ENCODE data around the gene MVB12B.

MVB12B gene

DNA sequence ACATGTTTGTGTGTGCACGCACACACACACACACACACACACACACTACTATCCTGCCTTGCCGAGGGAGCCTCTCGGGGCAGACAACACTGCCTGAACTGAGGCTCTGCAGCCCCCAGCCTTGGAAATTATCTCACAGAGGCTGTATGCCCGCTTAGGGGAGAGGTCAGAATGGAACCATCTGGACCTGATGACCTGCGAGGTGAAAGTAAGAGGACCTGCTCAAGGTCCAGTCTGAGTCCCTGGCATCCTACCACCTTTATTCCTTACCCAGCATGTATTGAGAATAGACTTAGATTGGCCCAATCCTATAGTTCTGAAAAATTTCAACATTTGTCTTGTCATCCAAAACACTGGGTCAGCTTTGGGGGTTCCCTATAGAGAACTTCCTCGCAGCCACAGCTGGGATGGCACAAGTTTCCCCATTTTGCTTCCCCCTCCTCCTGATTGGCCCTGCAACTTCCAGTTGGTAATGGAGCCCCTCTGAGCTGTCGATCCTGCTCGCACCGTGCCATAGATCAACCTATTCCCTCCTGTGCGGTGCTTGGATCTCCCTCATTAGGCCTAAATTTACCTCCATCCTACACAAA lies 10.2 kb downstream of the MVB12B start:
- DNase-seq (ENCODE audit: low spot score): no peak
- TF ChIP-seq, protein P1, sequence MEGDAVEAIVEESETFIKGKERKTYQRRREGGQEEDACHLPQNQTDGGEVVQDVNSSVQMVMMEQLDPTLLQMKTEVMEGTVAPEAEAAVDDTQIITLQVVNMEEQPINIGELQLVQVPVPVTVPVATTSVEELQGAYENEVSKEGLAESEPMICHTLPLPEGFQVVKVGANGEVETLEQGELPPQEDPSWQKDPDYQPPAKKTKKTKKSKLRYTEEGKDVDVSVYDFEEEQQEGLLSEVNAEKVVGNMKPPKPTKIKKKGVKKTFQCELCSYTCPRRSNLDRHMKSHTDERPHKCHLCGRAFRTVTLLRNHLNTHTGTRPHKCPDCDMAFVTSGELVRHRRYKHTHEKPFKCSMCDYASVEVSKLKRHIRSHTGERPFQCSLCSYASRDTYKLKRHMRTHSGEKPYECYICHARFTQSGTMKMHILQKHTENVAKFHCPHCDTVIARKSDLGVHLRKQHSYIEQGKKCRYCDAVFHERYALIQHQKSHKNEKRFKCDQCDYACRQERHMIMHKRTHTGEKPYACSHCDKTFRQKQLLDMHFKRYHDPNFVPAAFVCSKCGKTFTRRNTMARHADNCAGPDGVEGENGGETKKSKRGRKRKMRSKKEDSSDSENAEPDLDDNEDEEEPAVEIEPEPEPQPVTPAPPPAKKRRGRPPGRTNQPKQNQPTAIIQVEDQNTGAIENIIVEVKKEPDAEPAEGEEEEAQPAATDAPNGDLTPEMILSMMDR (IDR thresholded peaks at IDR 0.05): no peak

GRCh38 chr9:126337729-126338372 lies 11.2 kb downstream of the MVB12B start:
- H3K4me3 ChIP-seq: no peak overlapping the region
- H3K27ac ChIP-seq: peak overlapping the region in 1 of 2 donors; percentile 12
- TF ChIP-seq, protein P1 (IDR thresholded peaks at IDR 0.05): no peak
- no peak for DNase-seq (ENCODE audit: low spot score)

More for the DNA sequence above, 10.2 kb downstream of the MVB12B start:
- H3K27ac ChIP-seq: peak overlapping the region in 1 of 2 donors; percentile 69
- no peak overlapping the region for H3K4me3 ChIP-seq

- H3K4me3 ChIP-seq: no peak overlapping the region
- H3K27ac ChIP-seq: peak overlapping the region in 1 of 2 donors; percentile 3
- no peak for DNase-seq (ENCODE audit: low spot score)
- TF ChIP-seq, protein P1 (IDR thresholded peaks at IDR 0.05): no peak
Measured at GRCh38 chr9:126338945-126339344, 12.3 kb downstream of the MVB12B start.

DNA sequence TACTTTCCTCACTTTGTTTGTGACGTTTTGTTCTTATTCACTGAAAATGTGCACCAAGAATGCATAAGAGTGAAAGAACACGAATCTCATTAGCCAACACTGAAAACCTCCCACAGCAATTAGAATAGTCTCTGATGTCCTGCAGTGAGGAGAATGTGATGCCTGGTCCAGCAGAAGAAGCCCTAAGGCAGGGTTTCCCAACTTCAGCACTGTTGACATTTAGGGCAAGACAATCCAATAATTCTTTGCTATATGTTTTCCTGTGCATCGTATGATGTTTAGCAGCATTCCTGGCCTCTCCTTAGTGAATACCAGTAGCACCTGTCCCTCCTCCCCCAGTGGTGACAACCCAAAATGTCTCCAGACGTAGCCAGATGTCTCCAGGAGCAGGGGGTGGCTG lies 14.8 kb downstream of the MVB12B start:
- Histone ChIP-seq H3K4me3 (no peak overlapping the region), H3K27ac (no peak overlapping the region)
- DNase-seq (ENCODE audit: low spot score): no peak
- TF ChIP-seq, protein P1 (IDR thresholded peaks at IDR 0.05): no peak

DNA sequence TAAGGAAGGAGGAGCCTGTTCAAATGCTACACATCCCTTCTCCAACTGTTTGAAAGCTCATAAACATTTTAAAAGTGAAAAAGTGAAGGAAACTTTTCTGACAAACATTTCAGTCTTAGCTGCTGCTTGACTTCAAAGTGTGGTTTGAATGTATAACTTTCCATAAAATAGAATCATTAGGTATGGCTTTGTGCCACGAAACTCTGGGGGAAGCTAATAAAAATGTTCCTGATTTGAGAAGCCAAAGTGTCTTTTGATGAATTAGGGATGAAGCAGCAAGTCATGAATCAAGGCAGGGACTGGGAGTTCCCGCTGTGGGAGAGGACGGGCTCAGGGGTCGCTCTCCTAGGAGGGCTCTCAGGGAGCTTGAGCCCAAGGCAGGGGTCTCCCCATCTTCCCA lies 15.3 kb downstream of the MVB12B start:
- no peak overlapping the region for H3K27ac ChIP-seq
- DNase-seq (ENCODE audit: low spot score): no peak

DNA sequence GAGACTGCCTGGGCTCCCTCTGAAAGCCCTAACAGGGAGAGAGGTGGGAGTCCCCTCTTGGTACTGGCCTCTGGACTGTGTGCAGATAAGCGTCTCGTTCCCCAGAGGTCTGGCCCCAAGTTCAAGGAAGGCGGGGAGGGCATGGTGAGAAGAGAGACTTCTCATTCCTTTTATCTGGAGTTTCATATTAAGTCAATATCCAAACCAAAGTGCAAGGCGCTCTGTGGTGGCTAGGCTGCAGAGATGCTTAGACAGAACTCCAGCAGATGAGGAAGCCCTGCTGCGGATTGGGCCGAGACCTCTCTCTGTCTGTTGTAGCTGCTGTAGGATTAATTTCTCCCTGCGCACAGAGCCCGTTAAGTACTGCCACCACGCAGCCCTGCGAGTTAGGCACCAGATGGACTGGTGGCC lies 16.0 kb downstream of the MVB12B start:
- peak; percentile 59 for DNase-seq (ENCODE audit: low spot score)
- H3K4me3 ChIP-seq: no peak overlapping the region
- TF ChIP-seq, protein P1 (IDR thresholded peaks at IDR 0.05): no peak
- H3K27ac ChIP-seq: no peak overlapping the region

More for the DNA sequence above, 15.3 kb downstream of the MVB12B start:
- TF ChIP-seq, protein P1 (IDR thresholded peaks at IDR 0.05): no peak
- no peak overlapping the region for H3K4me3 ChIP-seq

- TF ChIP-seq, protein P1 (IDR thresholded peaks at IDR 0.05): no peak
- DNase-seq (ENCODE audit: low spot score): no peak
- H3K27ac ChIP-seq: no peak overlapping the region
- no peak overlapping the region for H3K4me3 ChIP-seq
Measured at GRCh38 chr9:126343271-126343700, 16.7 kb downstream of the MVB12B start.

All from coronary artery (tissue), 2 donors.